ENCODE data around the gene AGBL1. TPM values are rescaled to one million over a fixed set of nuclear protein-coding genes. Genes with fewer than 3 reads are reported as not detected.
"Not testable (repeated sequence)": the region's sequence is repeated elsewhere in the genome, so short reads cannot be mapped to it uniquely, and the experiment has no call there.

AGBL1 gene
- total RNA-seq, 1 donor, result not detected

- DNase-seq (ENCODE audit: low read depth), result no peak
- TF ChIP-seq CTCF (IDR thresholded peaks at IDR 0.05; ENCODE audit: insufficient read depth, low read depth, low read length), result no peak
- H3K4me3 ChIP-seq (ENCODE audit: low read depth, low read length), result no peak overlapping the region
Measured at GRCh38 chr15:86106306-86106705, 26.6 kb downstream of the AGBL1 start.

DNA sequence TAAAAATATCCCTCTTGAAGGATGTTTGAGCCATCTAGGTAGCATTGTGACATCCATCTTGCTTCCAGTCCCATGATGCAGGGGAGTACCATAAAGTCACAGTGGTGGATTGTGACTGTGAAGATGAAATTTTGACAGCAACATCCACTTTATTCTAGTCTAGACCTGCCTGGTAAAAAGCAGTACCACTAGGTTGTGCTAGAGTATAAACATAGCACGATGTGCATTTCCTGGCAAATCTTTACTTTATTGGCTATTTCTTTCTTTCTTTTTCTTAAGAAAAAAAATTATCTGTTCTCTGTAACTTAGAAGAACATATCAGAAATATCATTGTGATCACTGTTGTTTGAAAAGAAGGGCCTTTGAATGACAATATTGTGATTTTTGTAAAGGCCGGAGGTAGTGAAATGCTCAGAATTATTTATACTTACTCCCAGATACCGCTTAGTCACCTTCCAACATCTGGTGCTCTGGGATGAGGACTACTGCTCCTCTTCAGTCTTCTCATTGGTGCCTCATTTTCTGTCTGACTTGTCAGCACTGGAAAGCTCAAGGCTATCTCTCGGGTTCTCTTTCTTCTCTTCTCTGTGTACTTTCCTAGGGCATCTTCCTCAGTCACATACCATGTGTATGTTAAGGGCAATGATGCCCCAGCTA lies 35.6 kb downstream of the AGBL1 start:
- H3K4me3 ChIP-seq (ENCODE audit: low read depth, low read length), result no peak overlapping the region
- no peak for DNase-seq (ENCODE audit: low read depth)
- TF ChIP-seq CTCF (IDR thresholded peaks at IDR 0.05; ENCODE audit: insufficient read depth, low read depth, low read length), result no peak

- no peak for DNase-seq (ENCODE audit: low read depth)
- TF ChIP-seq CTCF (IDR thresholded peaks at IDR 0.05; ENCODE audit: insufficient read depth, low read depth, low read length), result no peak
- no peak overlapping the region for H3K4me3 ChIP-seq (ENCODE audit: low read depth, low read length)
Measured at GRCh38 chr15:86121568-86122225, 42.0 kb downstream of the AGBL1 start.

GRCh38 chr15:86122691-86123391 lies 43.2 kb downstream of the AGBL1 start:
- H3K4me3 ChIP-seq (ENCODE audit: low read depth, low read length); DNase-seq (ENCODE audit: low read depth): not testable (repeated sequence)

DNA sequence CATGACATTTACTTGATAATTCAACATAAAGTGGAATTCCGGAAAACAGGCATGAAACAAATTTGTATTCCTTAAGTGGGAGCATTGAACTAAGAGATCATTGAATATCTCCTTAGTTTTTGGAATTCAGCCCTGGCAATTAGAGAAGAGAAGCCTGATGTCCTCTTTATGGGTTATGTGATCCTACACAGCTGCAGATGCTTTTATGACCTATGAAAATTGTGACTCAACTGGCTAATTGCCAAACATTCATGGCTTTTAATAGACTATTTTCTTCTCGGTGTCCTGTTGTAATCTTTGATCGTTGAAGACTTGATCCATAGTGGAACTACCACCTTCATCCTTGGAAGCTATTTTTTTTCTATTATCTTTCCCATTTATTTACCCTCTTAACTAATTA lies 46.1 kb downstream of the AGBL1 start:
- TF ChIP-seq CTCF (IDR thresholded peaks at IDR 0.05; ENCODE audit: insufficient read depth, low read depth, low read length), result no peak
- H3K4me3 ChIP-seq (ENCODE audit: low read depth, low read length), result no peak overlapping the region
- DNase-seq (ENCODE audit: low read depth), result no peak

DNA sequence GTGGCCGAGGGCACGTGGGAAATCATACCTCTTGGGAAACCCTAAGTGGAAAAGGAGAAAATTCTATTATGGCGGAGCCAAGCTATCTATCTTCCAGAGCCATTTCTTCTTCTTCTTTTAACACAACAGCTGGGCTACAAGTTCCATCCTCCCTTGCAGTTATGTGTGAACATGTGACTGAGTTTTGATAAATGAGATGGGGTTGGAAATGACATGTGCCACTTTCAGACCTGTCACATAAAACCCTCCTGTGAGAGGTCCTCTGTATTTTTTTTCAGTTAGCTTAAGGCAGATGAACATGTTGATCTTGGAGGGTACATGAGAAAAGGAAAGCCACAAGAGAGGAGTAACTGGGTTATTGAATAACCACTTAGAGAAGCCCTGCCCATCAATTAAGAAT lies 47.9 kb downstream of the AGBL1 start:
- no peak for TF ChIP-seq CTCF (IDR thresholded peaks at IDR 0.05; ENCODE audit: insufficient read depth, low read depth, low read length)
- no peak for DNase-seq (ENCODE audit: low read depth)
- no peak overlapping the region for H3K4me3 ChIP-seq (ENCODE audit: low read depth, low read length)

GRCh38 chr15:86135041-86135440 lies 55.4 kb downstream of the AGBL1 start:
- TF ChIP-seq CTCF (IDR thresholded peaks at IDR 0.05; ENCODE audit: insufficient read depth, low read depth, low read length), result no peak
- no peak for DNase-seq (ENCODE audit: low read depth)

More at GRCh38 chr15:86135041-86135440, 55.4 kb downstream of the AGBL1 start:
- no peak overlapping the region for H3K4me3 ChIP-seq (ENCODE audit: low read depth, low read length)
